Smooth muscle cell of the brain vasculature (primary cell): ENCODE results near the gene NBPF12.
"Not testable (repeated sequence)": the region's sequence is repeated elsewhere in the genome, so short reads cannot be mapped to it uniquely, and the experiment has no call there.

Source experiments
- DNase-seq: peaks from one replicate; pipeline ENCODE4 v3.0.0-alpha.2; 2012; ENCODE audit warnings: low read depth, low spot score

NBPF12 gene

DNA sequence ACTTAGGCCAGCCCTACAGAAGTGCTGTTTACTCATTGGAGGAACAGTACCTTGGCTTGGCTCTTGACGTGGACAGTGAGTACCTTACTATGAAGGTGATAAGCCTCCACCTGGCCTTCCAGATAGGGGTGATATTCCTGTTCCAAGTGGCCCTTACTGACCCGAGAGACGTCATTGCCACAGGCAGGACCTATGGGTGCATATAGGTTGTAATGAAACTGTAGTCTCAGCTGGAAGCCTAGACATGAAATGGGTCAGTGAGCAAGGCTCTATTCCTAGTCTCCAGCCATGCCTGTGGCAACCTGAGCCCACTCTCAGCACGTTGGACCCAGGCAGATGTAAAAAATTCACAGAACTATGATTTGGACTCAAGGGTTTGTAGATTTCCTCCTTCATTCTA, 48.3 kb downstream of the NBPF12 start:
- DNase-seq, result not testable (repeated sequence)

GRCh38 chr1:146987502-146987901, 49.4 kb downstream of the NBPF12 start:
- not testable (repeated sequence) for DNase-seq

DNA sequence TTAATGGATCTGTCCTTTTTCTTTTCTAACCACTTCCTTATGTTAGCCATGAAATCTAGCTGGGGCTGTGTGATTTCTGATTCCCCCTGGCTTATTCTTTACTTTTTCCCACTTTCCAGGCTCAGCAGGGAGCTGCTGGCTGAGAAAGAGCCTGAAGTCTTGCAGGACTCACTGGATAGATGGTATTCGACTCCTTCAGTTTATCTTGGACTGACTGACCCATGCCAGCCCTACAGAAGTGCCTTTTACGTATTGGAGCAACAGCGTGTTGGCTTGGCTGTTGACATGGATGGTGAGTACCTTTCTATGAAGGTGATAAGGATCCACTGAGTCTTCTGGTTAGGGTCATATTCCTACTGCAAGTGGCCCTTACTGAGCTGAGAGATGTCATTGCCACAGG, 51.3 kb downstream of the NBPF12 start:
- not testable (repeated sequence) for DNase-seq

DNA sequence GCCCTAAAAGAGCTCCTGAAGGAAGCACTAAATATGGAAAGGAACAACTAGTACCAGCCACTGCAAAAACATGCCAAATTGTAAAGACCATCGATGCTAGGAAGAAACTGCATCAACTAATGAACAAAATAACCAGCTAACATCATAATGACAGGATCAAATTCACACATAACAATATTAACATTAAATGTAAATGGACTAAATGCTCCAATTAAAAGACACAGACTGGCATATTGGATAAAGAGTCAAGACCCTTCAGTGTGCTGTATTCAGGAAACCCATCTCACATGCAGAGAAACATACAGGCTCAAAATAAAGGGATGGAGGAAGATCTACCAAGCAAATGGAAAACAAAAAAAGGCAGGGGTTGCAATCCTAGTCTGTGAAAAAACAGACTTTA, 70.4 kb downstream of the NBPF12 start:
- not testable (repeated sequence) for DNase-seq

GRCh38 chr1:147026975-147027374, 88.9 kb downstream of the NBPF12 start:
- not testable (repeated sequence) for DNase-seq

- DNase-seq, result not testable (repeated sequence)
Observed at GRCh38 chr1:147030066-147030653, 92.0 kb downstream of the NBPF12 start.

DNA sequence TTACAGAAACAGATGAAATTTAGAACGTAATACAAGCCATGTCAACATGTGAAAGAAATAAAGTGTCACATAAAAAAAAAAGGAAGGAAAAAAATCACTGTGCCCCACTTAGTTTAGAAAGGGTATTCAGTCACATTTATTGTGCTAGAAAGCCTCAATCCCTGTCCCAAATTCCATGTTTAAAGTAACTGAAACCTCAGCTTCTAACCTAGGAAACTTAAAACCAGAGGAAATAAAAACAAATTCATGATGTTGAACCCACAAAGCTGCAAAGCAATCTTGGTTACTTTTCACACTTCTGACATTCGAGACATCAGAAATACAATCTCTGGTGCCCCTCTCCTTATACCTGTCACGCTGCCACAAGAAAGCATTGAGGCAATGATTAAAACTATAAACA, 101.8 kb downstream of the NBPF12 start:
- no peak for DNase-seq

- not testable (repeated sequence) for DNase-seq
Observed at GRCh38 chr1:147042891-147043290, 104.8 kb downstream of the NBPF12 start.

- DNase-seq, result not testable (repeated sequence)
Observed at GRCh38 chr1:147044511-147044910, 106.4 kb downstream of the NBPF12 start.
